ENCODE measurements around the gene WNT5B.

DNA sequence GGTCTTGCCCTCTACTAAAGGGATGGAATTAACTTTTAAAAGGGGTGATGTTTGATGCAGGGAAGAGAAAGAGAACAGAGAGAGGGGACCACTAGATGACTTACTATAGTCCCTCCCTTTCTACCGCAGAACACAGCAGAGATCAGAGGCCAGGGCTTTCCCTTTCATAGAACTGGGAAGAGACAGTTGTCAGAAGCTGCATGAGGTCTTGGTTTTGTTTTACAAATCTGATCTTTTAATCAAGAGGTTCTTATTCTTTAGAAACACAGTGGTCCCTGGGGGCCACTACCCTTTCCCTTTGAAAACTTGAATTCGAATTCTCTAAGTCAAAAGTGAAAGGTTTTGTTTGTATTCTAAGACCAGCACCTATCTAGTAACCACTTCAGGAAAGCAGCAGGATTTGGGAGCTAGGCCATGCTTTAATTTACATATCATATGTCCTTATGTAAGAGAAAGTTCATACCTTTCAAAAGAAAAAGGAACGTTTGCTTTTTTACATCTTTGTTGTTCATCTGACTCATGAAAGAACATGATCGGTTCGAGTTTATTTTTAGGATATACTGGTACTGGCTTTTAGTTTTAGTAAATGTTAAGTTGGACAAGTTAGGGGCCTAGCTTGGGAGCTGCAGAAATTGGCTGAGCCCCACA is 41.0 kb upstream of the WNT5B start:
- TF ChIP-seq, protein P1, sequence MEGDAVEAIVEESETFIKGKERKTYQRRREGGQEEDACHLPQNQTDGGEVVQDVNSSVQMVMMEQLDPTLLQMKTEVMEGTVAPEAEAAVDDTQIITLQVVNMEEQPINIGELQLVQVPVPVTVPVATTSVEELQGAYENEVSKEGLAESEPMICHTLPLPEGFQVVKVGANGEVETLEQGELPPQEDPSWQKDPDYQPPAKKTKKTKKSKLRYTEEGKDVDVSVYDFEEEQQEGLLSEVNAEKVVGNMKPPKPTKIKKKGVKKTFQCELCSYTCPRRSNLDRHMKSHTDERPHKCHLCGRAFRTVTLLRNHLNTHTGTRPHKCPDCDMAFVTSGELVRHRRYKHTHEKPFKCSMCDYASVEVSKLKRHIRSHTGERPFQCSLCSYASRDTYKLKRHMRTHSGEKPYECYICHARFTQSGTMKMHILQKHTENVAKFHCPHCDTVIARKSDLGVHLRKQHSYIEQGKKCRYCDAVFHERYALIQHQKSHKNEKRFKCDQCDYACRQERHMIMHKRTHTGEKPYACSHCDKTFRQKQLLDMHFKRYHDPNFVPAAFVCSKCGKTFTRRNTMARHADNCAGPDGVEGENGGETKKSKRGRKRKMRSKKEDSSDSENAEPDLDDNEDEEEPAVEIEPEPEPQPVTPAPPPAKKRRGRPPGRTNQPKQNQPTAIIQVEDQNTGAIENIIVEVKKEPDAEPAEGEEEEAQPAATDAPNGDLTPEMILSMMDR (IDR thresholded peaks at IDR 0.05) = no peak
- TF ChIP-seq POLR2A (IDR thresholded peaks at IDR 0.05) = no peak

Measured in tibial nerve (tissue), 3 donors.